RWPE2 (cell line): Measurements from ENCODE around the gene UBXN6.
A peak's percentile ranks its signal among the peaks of the same experiment; 100 is the strongest.

Experiments used
- ATAC-seq: fragments of 200-7000 bp; cut with Tn5 transposase; 3 replicates; pipeline ENCODE4 v1.9.1; 2021; ENCODE audit warnings: low read depth
- DNase-seq: peaks from one replicate; pipeline ENCODE4 v3.0.0-alpha.2; 2020; ENCODE audit warnings: low spot score
- H3K27ac ChIP-seq: fragments of 450-650 bp; 2 replicates; pipeline ENCODE4 v1.5.1; 2017; ENCODE audit warnings: mild to moderate bottlenecking; ENCODE audit not compliant: poor library complexity, severe bottlenecking
- H3K27me3 ChIP-seq: fragments of 250-450 bp; sonication (Bioruptor Pico); 2 replicates; pipeline ENCODE4 v1.5.1; 2021; ENCODE audit warnings: mild to moderate bottlenecking, moderate library complexity; ENCODE audit not compliant: insufficient read depth, poor library complexity, severe bottlenecking
- H3K36me3 ChIP-seq: fragments of 250-450 bp; sonication (Bioruptor Pico); 2 replicates; pipeline ENCODE4 v1.5.1; 2020; ENCODE audit warnings: low read depth, mild to moderate bottlenecking, moderate library complexity
- H3K4me1 ChIP-seq: fragments of 250-450 bp; sonication (Bioruptor Pico); 2 replicates; pipeline ENCODE4 v1.5.1; 2021; ENCODE audit warnings: mild to moderate bottlenecking, moderate library complexity; ENCODE audit not compliant: insufficient read depth, poor library complexity, severe bottlenecking
- H3K4me3 ChIP-seq: fragments of 250-450 bp; sonication (Bioruptor Pico); 2 replicates; pipeline ENCODE4 v1.5.1; 2021; ENCODE audit warnings: mild to moderate bottlenecking, moderate library complexity; ENCODE audit not compliant: severe bottlenecking
- H3K9me3 ChIP-seq: fragments of 250-450 bp; sonication (Bioruptor Pico); 2 replicates; pipeline ENCODE4 v1.5.1; 2021; ENCODE audit warnings: mild to moderate bottlenecking, moderate library complexity; ENCODE audit not compliant: severe bottlenecking
- TF ChIP-seq, protein P1 (sequence below): fragments of 450-650 bp; IDR thresholded peaks from one replicate; pipeline ENCODE4 v1.5.1; 2017; ENCODE audit warnings: mild to moderate bottlenecking, moderate library complexity; ENCODE audit not compliant: poor library complexity, severe bottlenecking

Gene UBXN6

DNA sequence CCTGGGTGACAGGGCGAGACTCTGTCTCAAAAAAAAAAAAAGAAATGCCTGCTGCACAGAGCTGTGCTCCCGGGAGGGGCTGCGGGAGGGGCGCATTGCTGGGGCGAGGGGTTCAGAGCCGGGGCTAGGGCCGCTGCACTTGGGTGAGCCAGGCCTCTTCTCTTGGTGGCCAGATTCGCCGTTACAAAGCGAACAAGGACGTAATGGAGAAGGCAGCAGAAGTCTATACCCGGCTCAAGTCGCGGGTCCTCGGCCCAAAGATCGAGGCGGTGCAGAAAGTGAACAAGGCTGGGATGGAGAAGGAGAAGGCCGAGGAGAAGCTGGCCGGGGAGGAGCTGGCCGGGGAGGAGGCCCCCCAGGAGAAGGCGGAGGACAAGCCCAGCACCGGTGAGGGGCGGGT, 41.7 kb upstream of the UBXN6 start:
- Histone ChIP-seq H3K36me3 (peaks cover 23% of the 10 kb centered on the region), H3K9me3 (no peaks in the 10 kb centered on the region)
- ATAC-seq, result no peak

DNA sequence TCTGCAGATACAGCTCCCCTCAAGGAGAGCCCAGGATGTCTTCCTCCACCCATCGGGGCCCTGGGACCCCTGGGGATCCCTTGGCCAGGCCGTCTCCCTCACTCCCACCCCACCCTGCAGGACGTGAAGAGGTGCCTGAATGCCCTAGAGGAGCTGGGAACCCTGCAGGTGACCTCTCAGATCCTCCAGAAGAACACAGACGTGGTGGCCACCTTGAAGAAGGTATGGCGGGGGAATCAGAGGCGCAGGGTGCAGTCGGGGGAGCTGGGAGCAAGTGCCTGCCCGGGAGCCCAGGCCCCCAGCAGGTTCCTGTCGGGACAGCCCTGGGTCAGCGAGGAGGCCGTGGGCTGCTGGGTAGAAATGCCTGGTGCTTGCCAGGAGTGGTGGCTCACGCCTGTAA, 41.1 kb upstream of the UBXN6 start:
- no peak overlapping the region for H3K4me3 ChIP-seq
- ATAC-seq (no peak), DNase-seq (peak; percentile 38)
- H3K27me3 ChIP-seq, result no peaks in the 10 kb centered on the region
- H3K36me3 ChIP-seq, result peaks cover 26% of the 10 kb centered on the region
- H3K27ac ChIP-seq, result no peak overlapping the region
- no peaks in the 10 kb centered on the region for H3K4me1 ChIP-seq
- TF ChIP-seq, protein P1, sequence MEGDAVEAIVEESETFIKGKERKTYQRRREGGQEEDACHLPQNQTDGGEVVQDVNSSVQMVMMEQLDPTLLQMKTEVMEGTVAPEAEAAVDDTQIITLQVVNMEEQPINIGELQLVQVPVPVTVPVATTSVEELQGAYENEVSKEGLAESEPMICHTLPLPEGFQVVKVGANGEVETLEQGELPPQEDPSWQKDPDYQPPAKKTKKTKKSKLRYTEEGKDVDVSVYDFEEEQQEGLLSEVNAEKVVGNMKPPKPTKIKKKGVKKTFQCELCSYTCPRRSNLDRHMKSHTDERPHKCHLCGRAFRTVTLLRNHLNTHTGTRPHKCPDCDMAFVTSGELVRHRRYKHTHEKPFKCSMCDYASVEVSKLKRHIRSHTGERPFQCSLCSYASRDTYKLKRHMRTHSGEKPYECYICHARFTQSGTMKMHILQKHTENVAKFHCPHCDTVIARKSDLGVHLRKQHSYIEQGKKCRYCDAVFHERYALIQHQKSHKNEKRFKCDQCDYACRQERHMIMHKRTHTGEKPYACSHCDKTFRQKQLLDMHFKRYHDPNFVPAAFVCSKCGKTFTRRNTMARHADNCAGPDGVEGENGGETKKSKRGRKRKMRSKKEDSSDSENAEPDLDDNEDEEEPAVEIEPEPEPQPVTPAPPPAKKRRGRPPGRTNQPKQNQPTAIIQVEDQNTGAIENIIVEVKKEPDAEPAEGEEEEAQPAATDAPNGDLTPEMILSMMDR, result no peak
- no peaks in the 10 kb centered on the region for H3K9me3 ChIP-seq

More for the DNA sequence above, 41.7 kb upstream of the UBXN6 start:
- no peak overlapping the region for H3K27ac ChIP-seq
- no peaks in the 10 kb centered on the region for H3K4me1 ChIP-seq
- H3K27me3 ChIP-seq, result no peaks in the 10 kb centered on the region
- H3K4me3 ChIP-seq, result no peak overlapping the region
- TF ChIP-seq, protein P1, result no peak
- DNase-seq, result peak; percentile 32

DNA sequence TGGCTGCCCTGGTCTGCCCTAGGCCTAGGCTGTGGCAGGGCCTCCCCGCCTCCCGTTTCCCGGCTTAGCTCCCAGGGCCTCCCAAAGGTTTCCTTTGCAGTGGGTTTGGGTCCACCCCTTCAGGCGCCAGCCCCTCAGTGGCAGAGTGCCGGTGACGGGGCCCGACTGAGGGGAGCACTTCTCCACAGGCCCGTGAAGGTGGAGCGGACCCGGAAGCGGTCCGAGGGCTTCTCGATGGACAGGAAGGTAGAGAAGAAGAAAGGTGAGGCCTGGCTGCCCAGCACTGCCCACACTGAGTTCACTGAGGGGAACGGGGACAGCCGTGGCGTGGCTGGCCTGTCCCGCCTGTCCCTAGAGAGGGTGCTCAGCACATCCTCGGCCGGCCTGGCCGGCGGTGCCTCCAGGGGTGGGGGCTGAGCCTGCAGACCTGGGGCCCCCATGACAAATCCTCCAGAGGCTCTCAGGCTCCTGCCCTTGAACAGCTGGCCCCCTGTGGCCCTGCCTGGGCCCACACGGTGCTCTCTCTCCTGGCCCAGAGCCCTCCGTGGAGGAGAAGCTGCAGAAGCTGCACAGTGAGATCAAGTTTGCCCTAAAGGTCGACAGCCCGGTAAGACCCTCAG, 40.3 kb upstream of the UBXN6 start:
- TF ChIP-seq, protein P1, result no peak
- Histone ChIP-seq H3K27me3 (no peaks in the 10 kb centered on the region), H3K9me3 (no peaks in the 10 kb centered on the region), H3K27ac (no peak overlapping the region), H3K36me3 (peaks cover 31% of the 10 kb centered on the region), H3K4me3 (no peak overlapping the region), H3K4me1 (no peaks in the 10 kb centered on the region)
- DNase-seq (peak; percentile 58), ATAC-seq (no peak)

DNA sequence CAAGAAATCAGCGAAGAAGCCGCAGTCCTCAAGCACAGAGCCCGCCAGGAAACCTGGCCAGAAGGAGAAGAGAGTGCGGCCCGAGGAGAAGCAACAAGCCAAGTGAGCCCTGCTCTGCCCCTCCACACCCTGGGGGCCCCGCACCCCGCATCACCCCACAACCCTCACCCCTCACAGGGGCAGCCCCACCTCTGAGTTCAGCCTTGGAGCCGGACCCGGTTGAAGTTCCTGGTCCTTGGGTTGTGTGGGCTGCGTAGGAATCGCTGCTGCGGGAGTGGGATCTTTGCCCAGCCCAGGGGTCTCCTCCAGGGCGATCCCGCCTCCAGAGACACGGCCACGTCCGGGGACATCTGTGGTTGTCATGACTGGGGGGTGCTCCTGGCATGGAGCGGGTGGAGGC, 38.7 kb upstream of the UBXN6 start:
- no peak for ATAC-seq
- Histone ChIP-seq H3K4me1 (no peaks in the 10 kb centered on the region), H3K36me3 (peaks cover 47% of the 10 kb centered on the region)

DNA sequence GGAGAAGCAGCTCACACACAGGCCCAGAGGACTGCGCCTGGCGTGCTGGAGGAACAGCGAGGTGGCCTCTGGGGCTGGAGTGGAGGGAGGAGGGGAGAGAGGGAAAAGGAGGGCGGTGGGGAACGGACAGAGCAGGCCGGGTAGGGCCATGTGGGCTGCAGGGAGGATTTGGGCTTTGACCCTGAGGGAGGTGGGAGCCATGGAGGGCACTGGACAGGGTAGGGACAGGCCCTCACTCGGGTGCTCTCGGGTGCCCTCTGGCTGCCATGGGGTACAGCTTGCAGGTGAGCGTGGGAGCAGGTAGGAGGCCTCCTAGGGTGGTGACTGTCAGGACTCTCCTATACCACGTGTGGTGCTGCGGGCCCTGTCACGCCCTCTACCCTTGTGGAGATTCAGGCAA, 37.9 kb upstream of the UBXN6 start:
- no peaks in the 10 kb centered on the region for H3K9me3 ChIP-seq
- DNase-seq (peak; percentile 44), ATAC-seq (peak; percentile 71)
- no peak overlapping the region for H3K4me3 ChIP-seq
- H3K36me3 ChIP-seq, result peaks cover 49% of the 10 kb centered on the region
- H3K4me1 ChIP-seq, result no peaks in the 10 kb centered on the region
- TF ChIP-seq, protein P1, result peak; percentile 31
- H3K27ac ChIP-seq, result no peak overlapping the region
- H3K27me3 ChIP-seq, result no peaks in the 10 kb centered on the region

More for the DNA sequence above, 38.7 kb upstream of the UBXN6 start:
- H3K27me3 ChIP-seq, result no peaks in the 10 kb centered on the region
- no peaks in the 10 kb centered on the region for H3K9me3 ChIP-seq
- TF ChIP-seq, protein P1, result no peak
- no peak overlapping the region for H3K27ac ChIP-seq
- no peak for DNase-seq
- no peak overlapping the region for H3K4me3 ChIP-seq
